OCI-LY1 (cell line): ENCODE measurements around the gene PATJ.
"Not testable (repeated sequence)": the region's sequence is repeated elsewhere in the genome, so short reads cannot be mapped to it uniquely, and the experiment has no call there.

Experiments used
- CTCF ChIP-seq: fragments of 200-600 bp; sonication (generic), shearing (Covaris generic); IDR thresholded peaks from 2 replicates; pipeline ENCODE4 v1.5.1; 2017; ENCODE audit warnings: mild to moderate bottlenecking, antibody characterized with exemption, low read length, moderate library complexity, mixed read lengths
- EZH2 ChIP-seq: fragments of 200-600 bp; sonication (generic), shearing (Covaris generic); IDR thresholded peaks from 2 replicates; pipeline ENCODE4 v1.8.0; 2017; ENCODE audit warnings: borderline replicate concordance, mixed run types, mild to moderate bottlenecking, antibody characterized with exemption, low read length, moderate library complexity, mixed read lengths

DNA sequence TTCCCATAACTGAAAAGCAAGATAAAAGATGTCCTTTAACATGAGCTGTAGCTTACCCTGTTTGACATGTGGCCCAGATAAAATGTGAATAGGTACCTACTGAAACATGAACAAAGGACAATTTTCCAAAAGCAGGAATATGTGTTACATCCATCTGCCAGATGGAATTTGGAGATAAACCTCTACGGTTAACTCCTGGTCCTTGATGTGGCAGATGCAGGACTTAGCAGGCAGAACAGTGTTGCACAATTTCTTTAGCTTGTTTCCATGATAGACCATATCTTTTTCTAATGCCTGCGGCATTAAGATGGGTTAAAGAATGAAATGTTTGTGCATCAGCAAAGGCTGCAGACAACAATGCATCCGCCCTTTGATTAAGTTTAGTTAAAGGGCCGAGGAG lies 437.8 kb downstream of the PATJ start:
- not testable (repeated sequence) for TF ChIP-seq CTCF, EZH2
